ENCODE data around the gene APMAP. TPM values are rescaled to one million over a fixed set of nuclear protein-coding genes. Genes with fewer than 3 reads are reported as not detected.

Gene APMAP
- total and polyA plus RNA-seq, 2 of the 13 experiments (the other 11 are each of a cell fraction or from before 2014, with no cell fraction given), result 168 to 214 TPM

DNA sequence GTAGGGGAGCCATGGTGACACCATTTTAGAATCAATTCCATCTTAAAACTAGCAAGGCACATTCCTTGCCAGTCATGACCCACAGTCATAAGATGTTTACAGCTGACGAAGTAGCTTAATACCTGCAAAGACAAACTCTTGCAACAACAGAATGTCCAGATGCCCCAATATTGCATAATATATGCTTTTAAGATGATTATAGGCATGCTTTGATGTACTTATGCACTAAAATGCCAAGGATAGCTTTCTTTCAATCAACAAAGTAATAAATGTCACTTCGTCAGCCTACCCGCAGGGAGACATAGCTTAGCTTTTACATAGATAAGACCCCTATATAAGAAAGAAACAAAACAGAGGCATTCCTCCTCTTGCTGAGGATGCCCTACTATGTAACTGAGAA lies 38.7 kb upstream of the APMAP start (continued):
- TF ChIP-seq EP300 (IDR thresholded peaks at IDR 0.05; ENCODE audit: low read depth in 2 of 2, low read length in 2 of 2) (peak in 1 of 2 experiments; percentile 11; a peak in 1 of 4 replicates), EP300 (CRISPR knock-in tag; IDR thresholded peaks at IDR 0.05; ENCODE audit: borderline replicate concordance) (no peak), NCOA5 (CRISPR knock-in tag; IDR thresholded peaks at IDR 0.05) (no peak), ZSCAN22 (CRISPR knock-in tag; IDR thresholded peaks at IDR 0.05) (no peak), CEBPG (CRISPR knock-in tag; IDR thresholded peaks at IDR 0.05) (peak; percentile 18; the same call in 1 of the 2 replicates), ZNF616 (CRISPR knock-in tag; IDR thresholded peaks at IDR 0.05; ENCODE audit: low read depth) (no peak)

- Histone ChIP-seq H3K36me3 (replicated peaks in 1 of 2; ENCODE audit: control insufficient read depth in 1 of 2, insufficient read depth in 2 of 2, low read length in 2 of 2) (no peaks in the 10 kb centered on the region), H3K27ac (ENCODE audit: extremely low read length, insufficient read depth, low read length) (peak overlapping the region; percentile 3), H3K9ac (ENCODE audit: insufficient read depth, low read depth, low read length) (no peak overlapping the region), H3K4me3 (replicated peaks in 1 of 3; ENCODE audit: insufficient read depth in 1 of 3, low read depth in 2 of 3, low read length in 3 of 3) (no peak overlapping the region), H3K9me3 (ENCODE audit: low read length) (no peaks in the 10 kb centered on the region), H3K4me1 (ENCODE audit: insufficient read depth, low read length) (peaks cover 55% of the 10 kb centered on the region), H3K4me2 (ENCODE audit: low read depth, low read length) (no peak overlapping the region), H3K79me2 (ENCODE audit: insufficient read depth, low read length) (no peaks in the 10 kb centered on the region), H3K27me3 (ENCODE audit: control insufficient read depth in 1 of 2, insufficient read depth in 2 of 2, low read length in 2 of 2) (no peaks in the 10 kb centered on the region), H2AFZ (ENCODE audit: low read length) (no peak overlapping the region), H4K20me1 (ENCODE audit: insufficient read depth, low read length) (no peaks in the 10 kb centered on the region)
- FAIRE-seq (no peak), DNase-seq (ENCODE audit: low spot score) (no peak), ATAC-seq (no peak)
- CTCF ChIA-PET (ENCODE audit: low intra/inter-chr PET ratio, low total read pairs), result no interaction called here
- POLR2A ChIA-PET, result interaction anchor here (1.0 to 3.4 kb wide), 2 partner anchors 28 to 32 kb away, joined by 3 to 20 read pairs; partner anchors contain the start of gene ACSS1
- BruUV-seq (replicated peaks), result no TSS peak
- 87% methylated on average over 8 of the region's 8 CpGs for WGBS (ENCODE audit: low lambda C conversion rate)
- in situ Hi-C loops (cut with HindIII; ENCODE audit: extremely low pct_ligation_motif_present, low pct_unique_long_range_greater_than_20kb), result no loop called here
- intact Hi-C loops (cut with micrococcal nuclease; ENCODE audit: unreplicated experiment), result loop anchor here (5.0 kb wide), 1 partner anchor 37 kb away; no protein-coding TSS in a partner anchor
- TF ChIP-seq ZNF790 (CRISPR knock-in tag; IDR thresholded peaks at IDR 0.05; ENCODE audit: borderline replicate concordance), result no peak
- TF ChIP-seq CENPBD1 (CRISPR knock-in tag; IDR thresholded peaks at IDR 0.05; ENCODE audit: borderline replicate concordance, low read depth), result no peak
- peak; percentile 42; the same call in 1 of the 2 replicates for TF ChIP-seq ZFP91 (CRISPR knock-in tag; IDR thresholded peaks at IDR 0.05; ENCODE audit: borderline replicate concordance)
- TF ChIP-seq ARID2 (CRISPR knock-in tag; IDR thresholded peaks at IDR 0.05; ENCODE audit: borderline replicate concordance), result no peak
- TF ChIP-seq ZNF431 (CRISPR knock-in tag; IDR thresholded peaks at IDR 0.05; ENCODE audit: borderline replicate concordance, low read depth), result no peak
- TF ChIP-seq ZNF225 (CRISPR knock-in tag; IDR thresholded peaks at IDR 0.05), result 0 out of 2 replicates have a peak, but pooled peaks have one; percentile 25
- no peak for TF ChIP-seq TRIM24 (CRISPR knock-in tag; IDR thresholded peaks at IDR 0.05)
- TF ChIP-seq IKZF4 (CRISPR knock-in tag; IDR thresholded peaks at IDR 0.05; ENCODE audit: borderline replicate concordance, low read depth, not compliant biosample characterization), result no peak
- TF ChIP-seq PCBP1 (IDR thresholded peaks at IDR 0.05; ENCODE audit: borderline replicate concordance, low read depth, low read length), result 0 out of 2 replicates have a peak, but pooled peaks have one; percentile 39
- TF ChIP-seq ZNF543 (CRISPR knock-in tag; IDR thresholded peaks at IDR 0.05), result 0 out of 2 replicates have a peak, but pooled peaks have one; percentile 64
- TF ChIP-seq ZNF235 (CRISPR knock-in tag; IDR thresholded peaks at IDR 0.05; ENCODE audit: borderline replicate concordance), result no peak
- 0 out of 2 replicates have a peak, but pooled peaks have one; percentile 1 for TF ChIP-seq ZNF263 (CRISPR knock-in tag; IDR thresholded peaks at IDR 0.05)
- 0 out of 2 replicates have a peak, but pooled peaks have one; percentile 27 for TF ChIP-seq ATAD3A (CRISPR knock-in tag; IDR thresholded peaks at IDR 0.05)
- TF ChIP-seq HNF4A (CRISPR knock-in tag; IDR thresholded peaks at IDR 0.05), result no peak
These were observed 38.2 kb upstream of the APMAP start for GRCh38 chr20:25030649-25031207.

Data from HepG2 (cell line).